HG03432 (cell line): ENCODE measurements around the gene TPPP2.
"Not testable (repeated sequence)": the region's sequence is repeated elsewhere in the genome, so short reads cannot be mapped to it uniquely, and the experiment has no call there.

Experiments used
- ATAC-seq: cut with Tn5 transposase; IDR thresholded peaks from one replicate; pipeline ENCODE4 v1.9.1; 2021; ENCODE audit warnings: mild to moderate bottlenecking, moderate library complexity; ENCODE audit not compliant: unreplicated experiment

TPPP2 gene

GRCh38 chr14:21029917-21030316 lies at the start of gene TPPP2:
Gene TPPP2 (plus strand): TSS chr14:21030217. CDS start chr14:21030582, 365 bp downstream.
- ATAC-seq: no peak

GRCh38 chr14:20980906-20981305 lies 49.1 kb upstream of the TPPP2 start:
- no peak for ATAC-seq

GRCh38 chr14:20982646-20983369 lies 47.2 kb upstream of the TPPP2 start:
- no peak for ATAC-seq

GRCh38 chr14:20985650-20986049 lies 44.4 kb upstream of the TPPP2 start:
- not testable (repeated sequence) for ATAC-seq

GRCh38 chr14:20986811-20987210 lies 43.2 kb upstream of the TPPP2 start:
- ATAC-seq: no peak

GRCh38 chr14:20988717-20989470 lies 41.1 kb upstream of the TPPP2 start:
- no peak for ATAC-seq

- no peak for ATAC-seq
These were observed 40.6 kb upstream of the TPPP2 start for GRCh38 chr14:20989471-20989786.

- ATAC-seq: peak; percentile 96
These were observed 40.0 kb upstream of the TPPP2 start, which contains the start of gene METTL17 for GRCh38 chr14:20989787-20990600. Gene METTL17 (plus strand): TSS chr14:20989980. CDS start chr14:20990003, 23 bp downstream.

- ATAC-seq: no peak
These were observed 33.5 kb upstream of the TPPP2 start for GRCh38 chr14:20996521-20996920.

GRCh38 chr14:20997115-20997514 lies 32.9 kb upstream of the TPPP2 start:
- no peak for ATAC-seq

- no peak for ATAC-seq
These were observed 32.5 kb upstream of the TPPP2 start for GRCh38 chr14:20997564-20997963.

GRCh38 chr14:20998139-20998538 lies 31.9 kb upstream of the TPPP2 start:
- no peak for ATAC-seq

GRCh38 chr14:20998674-20999366 lies 31.2 kb upstream of the TPPP2 start, which contains the start of gene SLC39A2:
Gene SLC39A2 (plus strand): TSS chr14:20999293. CDS start chr14:20999447, 154 bp downstream.
- no peak for ATAC-seq

GRCh38 chr14:20999591-20999990 lies 30.4 kb upstream of the TPPP2 start:
- no peak for ATAC-seq

GRCh38 chr14:21001218-21001617 lies 28.8 kb upstream of the TPPP2 start:
- ATAC-seq: no peak

- ATAC-seq: no peak
These were observed 26.1 kb upstream of the TPPP2 start for GRCh38 chr14:21003788-21004346.

GRCh38 chr14:21009721-21010120 lies 20.3 kb upstream of the TPPP2 start:
- not testable (repeated sequence) for ATAC-seq

GRCh38 chr14:21011136-21011535 lies 18.9 kb upstream of the TPPP2 start:
- ATAC-seq: no peak

GRCh38 chr14:21014761-21015190 lies 15.2 kb upstream of the TPPP2 start:
- ATAC-seq: peak; percentile 71

- no peak for ATAC-seq
These were observed 14.7 kb upstream of the TPPP2 start for GRCh38 chr14:21015312-21015711.
